Right ventricle myocardium inferior (tissue), 1 donor: ENCODE measurements around the gene LCNL1. TPM values are rescaled to one million over a fixed set of nuclear protein-coding genes. Genes with fewer than 3 reads are reported as not detected.

Source experiments
- ATAC-seq: fragments of 200-7000 bp; cut with Tn5 transposase; one replicate; pipeline ENCODE4 v1.9.1; 2020; ENCODE audit warnings: mild to moderate bottlenecking, moderate library complexity
- DNase-seq: peaks from one replicate; pipeline ENCODE4 v3.0.0; 2021; ENCODE audit errors: missing footprints
- intact Hi-C: fragments of 100-400 bp; cut with DNase I; formaldehyde crosslinking; loops from one replicate; pipeline ENCODE4 v1.11.0; 2022
- total RNA-seq: library from RNA; stranded (reverse); fragmentation: NEBNext Ultra II Directional; extraction: Animal tissue kit (Norgen Biotek cat#: 25700); gene quantifications from one replicate; pipeline ENCODE4 v1.2.1, GENCODE V29; 2021
- donor health status: DM: no; HTN: yes; CAD: no; lungs with severe emphysema.

The LCNL1 gene
- total RNA-seq, 1 donor from 2014 or later, result 8.6 TPM

- intact Hi-C loops, result no loop called here
- ATAC-seq (no peak), DNase-seq (no peak)
Observed at GRCh38 chr9:136969150-136969549, 13.6 kb upstream of the LCNL1 start.

GRCh38 chr9:136969774-136970173 is 13.0 kb upstream of the LCNL1 start:
- no peak for DNase-seq
- intact Hi-C loops, result no loop called here
- no peak for ATAC-seq

GRCh38 chr9:136970361-136970760 is 12.4 kb upstream of the LCNL1 start:
- no peak for ATAC-seq
- no peak for DNase-seq
- intact Hi-C loops, result no loop called here

- DNase-seq, result no peak
- intact Hi-C loops, result no loop called here
- no peak for ATAC-seq
Observed at GRCh38 chr9:136971746-136972145, 11.0 kb upstream of the LCNL1 start.

- ATAC-seq, result no peak
- intact Hi-C loops, result no loop called here
- no peak for DNase-seq
Observed at GRCh38 chr9:136972335-136972734, 10.5 kb upstream of the LCNL1 start.

GRCh38 chr9:136972743-136973142 is 10.1 kb upstream of the LCNL1 start:
- intact Hi-C loops, result no loop called here
- DNase-seq (no peak), ATAC-seq (no peak)

GRCh38 chr9:136973618-136974617 is 8.9 kb upstream of the LCNL1 start:
- DNase-seq (no peak), ATAC-seq (no peak)
- intact Hi-C loops, result no loop called here

GRCh38 chr9:136974817-136975535 is 7.8 kb upstream of the LCNL1 start:
- ATAC-seq, result no peak
- no peak for DNase-seq
- intact Hi-C loops, result no loop called here

- intact Hi-C loops, result no loop called here
- ATAC-seq (no peak), DNase-seq (peak; percentile 80)
Observed at GRCh38 chr9:136975644-136976043, 7.1 kb upstream of the LCNL1 start.

GRCh38 chr9:136977223-136977622 is 5.6 kb upstream of the LCNL1 start, which contains the start of gene PTGDS:
Gene PTGDS, plus strand, starts transcription at chr9:136977504. Its CDS starts 75 bp downstream, at chr9:136977579.
- peak; percentile 88 for DNase-seq
- intact Hi-C loops, result loop anchor here (1.0 kb wide), 1 partner anchor 128 kb away; the partner anchor contains the start of gene PHPT1
- peak; percentile 67 for ATAC-seq

- intact Hi-C loops, result loop anchor here (1.0 kb wide), 2 partner anchors 27 to 128 kb away; partner anchors contain the start of gene PHPT1
- ATAC-seq (peak; percentile 0), DNase-seq (no peak)
Observed at GRCh38 chr9:136977649-136978072, 5.1 kb upstream of the LCNL1 start.

GRCh38 chr9:136978073-136978864 is 4.5 kb upstream of the LCNL1 start:
- DNase-seq (peak; percentile 91), ATAC-seq (peak; percentile 53)
- intact Hi-C loops, result loop anchor here (1.0 kb wide), 1 partner anchor 28 kb away; no protein-coding TSS in a partner anchor

- no peak for ATAC-seq
- DNase-seq, result no peak
- intact Hi-C loops, result loop anchor here (1.0 kb wide), 1 partner anchor 29 kb away; no protein-coding TSS in a partner anchor
Observed at GRCh38 chr9:136978865-136979544, 3.8 kb upstream of the LCNL1 start.

- DNase-seq (no peak), ATAC-seq (no peak)
- intact Hi-C loops, result no loop called here
Observed at GRCh38 chr9:136979769-136980587, 2.8 kb upstream of the LCNL1 start.

GRCh38 chr9:136980669-136981478 is 1.9 kb upstream of the LCNL1 start:
- intact Hi-C loops, result no loop called here
- no peak for DNase-seq
- ATAC-seq, result no peak

- intact Hi-C loops, result no loop called here
- DNase-seq (no peak), ATAC-seq (peak; percentile 9)
Observed at GRCh38 chr9:136981588-136982231, 1.1 kb upstream of the LCNL1 start.
